ENCODE measurements around the gene CCZ1B. TPM values are rescaled to one million over a fixed set of nuclear protein-coding genes. Genes with fewer than 3 reads are reported as not detected.
"Not testable (repeated sequence)": the region's sequence is repeated elsewhere in the genome, so short reads cannot be mapped to it uniquely, and the experiment has no call there.

Gene CCZ1B
- total RNA-seq, 1 experiment from 2014 or later: 81.2 TPM

- CTCF ChIA-PET: not testable (repeated sequence)
Measured at GRCh38 chr7:6849127-6849526, 23.1 kb upstream of the CCZ1B start.

DNA sequence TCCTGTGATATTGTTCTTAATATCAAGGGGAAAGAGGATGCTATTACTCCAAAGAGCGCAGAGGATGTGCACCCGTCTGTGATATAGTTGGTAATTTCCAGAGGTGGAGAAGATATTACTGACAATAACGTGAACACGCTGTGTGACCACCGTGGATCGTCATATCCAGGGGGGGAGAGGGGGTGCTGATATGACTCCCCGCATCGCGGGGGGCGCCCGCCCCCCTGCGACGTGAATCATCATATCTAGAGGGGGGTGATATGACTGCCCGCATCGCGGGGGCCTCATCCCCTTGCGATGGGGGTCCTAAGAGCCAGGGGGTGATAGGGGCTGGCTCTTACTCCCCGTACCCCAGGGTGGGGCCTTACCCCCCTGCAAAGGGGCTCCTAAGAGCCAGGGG, 21.7 kb upstream of the CCZ1B start:
- POLR2A ChIA-PET; in situ Hi-C loops (cut with HindIII; ENCODE audit: low pct_unique_long_range_greater_than_20kb, low sequenced_read_pairs); H3K27me3 ChIP-seq (ENCODE audit: control insufficient read depth, insufficient read depth, low read length); ATAC-seq; BruUV-seq (replicated peaks); CTCF ChIA-PET; DNase-seq (ENCODE audit: low read depth, low spot score); H3K27ac ChIP-seq (ENCODE audit: low read length); H3K4me1 ChIP-seq (ENCODE audit: control insufficient read depth, insufficient read depth, low read length); H3K9me3 ChIP-seq (ENCODE audit: control insufficient read depth, insufficient read depth, low read depth, low read length); H3K36me3 ChIP-seq (ENCODE audit: control insufficient read depth, insufficient read depth, low read length); H3K4me3 ChIP-seq (ENCODE audit: low read depth in 2 of 2, low read length in 2 of 2); intact Hi-C loops (cut with micrococcal nuclease; ENCODE audit: unreplicated experiment): not testable (repeated sequence)

More at GRCh38 chr7:6849127-6849526, 23.1 kb upstream of the CCZ1B start:
- intact Hi-C loops (cut with micrococcal nuclease; ENCODE audit: unreplicated experiment); POLR2A ChIA-PET; DNase-seq (ENCODE audit: low read depth, low spot score); H3K27me3 ChIP-seq (ENCODE audit: control insufficient read depth, insufficient read depth, low read length); H3K9me3 ChIP-seq (ENCODE audit: control insufficient read depth, insufficient read depth, low read depth, low read length); H3K4me3 ChIP-seq (ENCODE audit: low read depth in 2 of 2, low read length in 2 of 2); H3K36me3 ChIP-seq (ENCODE audit: control insufficient read depth, insufficient read depth, low read length); in situ Hi-C loops (cut with HindIII; ENCODE audit: low pct_unique_long_range_greater_than_20kb, low sequenced_read_pairs); H3K4me1 ChIP-seq (ENCODE audit: control insufficient read depth, insufficient read depth, low read length); H3K27ac ChIP-seq (ENCODE audit: low read length); BruUV-seq (replicated peaks); ATAC-seq: not testable (repeated sequence)

DNA sequence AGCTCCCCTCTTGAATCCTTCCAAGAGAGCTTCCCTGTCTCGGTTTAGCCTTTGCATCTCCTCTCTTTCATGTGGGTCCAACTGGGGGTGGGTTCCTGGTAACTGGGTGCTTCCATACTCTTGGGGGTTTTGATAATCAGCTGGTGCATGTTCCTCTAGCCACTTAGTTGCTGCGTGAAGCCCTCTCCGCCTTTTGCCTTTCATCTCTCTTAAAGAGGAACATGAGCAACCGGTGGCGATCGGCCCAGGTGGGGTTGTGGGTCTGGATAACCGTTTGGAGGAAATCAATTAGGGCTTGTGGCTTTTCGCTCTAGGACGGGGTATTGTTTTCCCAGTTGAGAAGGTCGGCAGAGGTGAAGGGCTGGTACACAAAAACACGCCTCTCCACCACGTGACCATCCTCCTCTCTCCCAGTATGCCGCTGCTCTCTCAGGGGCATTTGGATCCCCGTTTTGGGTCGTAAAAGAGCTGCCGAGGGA, 19.9 kb upstream of the CCZ1B start:
- DNase-seq (ENCODE audit: low read depth, low spot score); intact Hi-C loops (cut with micrococcal nuclease; ENCODE audit: unreplicated experiment); H3K9me3 ChIP-seq (ENCODE audit: control insufficient read depth, insufficient read depth, low read depth, low read length); CTCF ChIA-PET; H3K4me1 ChIP-seq (ENCODE audit: control insufficient read depth, insufficient read depth, low read length); in situ Hi-C loops (cut with HindIII; ENCODE audit: low pct_unique_long_range_greater_than_20kb, low sequenced_read_pairs); H3K36me3 ChIP-seq (ENCODE audit: control insufficient read depth, insufficient read depth, low read length); ATAC-seq; H3K27ac ChIP-seq (ENCODE audit: low read length); H3K4me3 ChIP-seq (ENCODE audit: low read depth in 2 of 2, low read length in 2 of 2); POLR2A ChIA-PET; H3K27me3 ChIP-seq (ENCODE audit: control insufficient read depth, insufficient read depth, low read length); BruUV-seq (replicated peaks): not testable (repeated sequence)

DNA sequence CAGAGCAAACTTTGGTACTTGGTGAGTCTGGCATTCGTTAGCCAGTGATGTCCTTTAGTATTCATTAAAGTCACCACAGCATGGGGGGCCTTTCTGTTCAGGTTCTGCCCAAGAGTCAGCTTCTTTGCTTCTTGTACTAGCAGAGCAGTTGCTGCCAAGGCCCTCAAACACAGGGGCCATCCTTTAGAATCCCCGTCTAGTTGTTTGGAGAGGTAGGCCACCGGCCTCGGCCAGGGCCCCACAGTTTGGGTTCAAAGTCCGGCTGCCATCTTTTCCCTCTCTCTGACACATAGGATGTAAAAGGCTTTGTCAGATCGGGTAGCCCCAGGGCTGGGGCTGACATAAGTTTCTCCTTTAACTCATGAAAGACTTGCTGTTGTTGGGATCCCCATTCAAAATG, 17.6 kb upstream of the CCZ1B start:
- H3K9me3 ChIP-seq (ENCODE audit: control insufficient read depth, insufficient read depth, low read depth, low read length); intact Hi-C loops (cut with micrococcal nuclease; ENCODE audit: unreplicated experiment); DNase-seq (ENCODE audit: low read depth, low spot score); H3K27ac ChIP-seq (ENCODE audit: low read length); POLR2A ChIA-PET; H3K4me3 ChIP-seq (ENCODE audit: low read depth in 2 of 2, low read length in 2 of 2); ATAC-seq; H3K27me3 ChIP-seq (ENCODE audit: control insufficient read depth, insufficient read depth, low read length); H3K36me3 ChIP-seq (ENCODE audit: control insufficient read depth, insufficient read depth, low read length); BruUV-seq (replicated peaks); CTCF ChIA-PET; in situ Hi-C loops (cut with HindIII; ENCODE audit: low pct_unique_long_range_greater_than_20kb, low sequenced_read_pairs); H3K4me1 ChIP-seq (ENCODE audit: control insufficient read depth, insufficient read depth, low read length): not testable (repeated sequence)

DNA sequence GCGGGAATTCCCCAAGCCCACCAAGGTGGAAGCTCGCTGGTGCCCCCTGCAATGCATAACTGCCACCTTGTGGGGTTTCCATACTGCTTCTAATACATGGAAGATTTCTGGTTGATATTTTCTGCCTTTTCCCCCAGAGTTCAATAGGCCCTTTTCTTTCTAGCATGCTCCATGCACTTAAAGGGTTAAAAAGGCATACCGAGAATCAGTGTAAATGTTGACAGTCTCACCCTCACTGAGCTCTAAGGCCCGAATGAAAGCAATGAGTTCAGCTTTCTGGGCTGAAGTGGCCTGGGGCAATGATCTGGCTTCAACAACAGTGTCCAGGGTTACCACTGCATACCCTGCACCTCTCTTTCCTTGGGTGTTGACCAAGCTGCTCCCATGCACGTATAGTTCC, 17.0 kb upstream of the CCZ1B start:
- H3K4me3 ChIP-seq (ENCODE audit: low read depth in 2 of 2, low read length in 2 of 2); H3K4me1 ChIP-seq (ENCODE audit: control insufficient read depth, insufficient read depth, low read length); H3K9me3 ChIP-seq (ENCODE audit: control insufficient read depth, insufficient read depth, low read depth, low read length); H3K36me3 ChIP-seq (ENCODE audit: control insufficient read depth, insufficient read depth, low read length); ATAC-seq; POLR2A ChIA-PET; in situ Hi-C loops (cut with HindIII; ENCODE audit: low pct_unique_long_range_greater_than_20kb, low sequenced_read_pairs); BruUV-seq (replicated peaks); CTCF ChIA-PET; DNase-seq (ENCODE audit: low read depth, low spot score); H3K27ac ChIP-seq (ENCODE audit: low read length); intact Hi-C loops (cut with micrococcal nuclease; ENCODE audit: unreplicated experiment); H3K27me3 ChIP-seq (ENCODE audit: control insufficient read depth, insufficient read depth, low read length): not testable (repeated sequence)

GRCh38 chr7:6842278-6842921, 16.3 kb upstream of the CCZ1B start:
- DNase-seq (ENCODE audit: low read depth, low spot score); in situ Hi-C loops (cut with HindIII; ENCODE audit: low pct_unique_long_range_greater_than_20kb, low sequenced_read_pairs); H3K36me3 ChIP-seq (ENCODE audit: control insufficient read depth, insufficient read depth, low read length); BruUV-seq (replicated peaks); H3K27me3 ChIP-seq (ENCODE audit: control insufficient read depth, insufficient read depth, low read length); H3K4me1 ChIP-seq (ENCODE audit: control insufficient read depth, insufficient read depth, low read length); H3K4me3 ChIP-seq (ENCODE audit: low read depth in 2 of 2, low read length in 2 of 2); CTCF ChIA-PET; H3K27ac ChIP-seq (ENCODE audit: low read length); intact Hi-C loops (cut with micrococcal nuclease; ENCODE audit: unreplicated experiment); H3K9me3 ChIP-seq (ENCODE audit: control insufficient read depth, insufficient read depth, low read depth, low read length); ATAC-seq: not testable (repeated sequence)
- POLR2A ChIA-PET: interaction anchor here (0.6 kb wide), 1 partner anchor 828 kb away, joined by 5 read pairs; no protein-coding TSS in a partner anchor

GRCh38 chr7:6837081-6837480, 11.0 kb upstream of the CCZ1B start:
- H3K4me3 ChIP-seq (ENCODE audit: low read depth in 2 of 2, low read length in 2 of 2); H3K36me3 ChIP-seq (ENCODE audit: control insufficient read depth, insufficient read depth, low read length); H3K27ac ChIP-seq (ENCODE audit: low read length); in situ Hi-C loops (cut with HindIII; ENCODE audit: low pct_unique_long_range_greater_than_20kb, low sequenced_read_pairs); BruUV-seq (replicated peaks); H3K4me1 ChIP-seq (ENCODE audit: control insufficient read depth, insufficient read depth, low read length); ATAC-seq; CTCF ChIA-PET; DNase-seq (ENCODE audit: low read depth, low spot score); H3K9me3 ChIP-seq (ENCODE audit: control insufficient read depth, insufficient read depth, low read depth, low read length); intact Hi-C loops (cut with micrococcal nuclease; ENCODE audit: unreplicated experiment); POLR2A ChIA-PET: not testable (repeated sequence)
- peaks cover 22% of the 10 kb centered on the region for H3K27me3 ChIP-seq (ENCODE audit: control insufficient read depth, insufficient read depth, low read length)

All from Panc1 (cell line).